NCI-H510A (cell line): ENCODE results near the gene DPP6.
"Not testable (repeated sequence)": the region's sequence is repeated elsewhere in the genome, so short reads cannot be mapped to it uniquely, and the experiment has no call there.

Experiments
- DNase-seq: peaks from one replicate; lab custom pipeline; 2025; lab: John Stamatoyannopoulos, UW

DPP6 gene

DNA sequence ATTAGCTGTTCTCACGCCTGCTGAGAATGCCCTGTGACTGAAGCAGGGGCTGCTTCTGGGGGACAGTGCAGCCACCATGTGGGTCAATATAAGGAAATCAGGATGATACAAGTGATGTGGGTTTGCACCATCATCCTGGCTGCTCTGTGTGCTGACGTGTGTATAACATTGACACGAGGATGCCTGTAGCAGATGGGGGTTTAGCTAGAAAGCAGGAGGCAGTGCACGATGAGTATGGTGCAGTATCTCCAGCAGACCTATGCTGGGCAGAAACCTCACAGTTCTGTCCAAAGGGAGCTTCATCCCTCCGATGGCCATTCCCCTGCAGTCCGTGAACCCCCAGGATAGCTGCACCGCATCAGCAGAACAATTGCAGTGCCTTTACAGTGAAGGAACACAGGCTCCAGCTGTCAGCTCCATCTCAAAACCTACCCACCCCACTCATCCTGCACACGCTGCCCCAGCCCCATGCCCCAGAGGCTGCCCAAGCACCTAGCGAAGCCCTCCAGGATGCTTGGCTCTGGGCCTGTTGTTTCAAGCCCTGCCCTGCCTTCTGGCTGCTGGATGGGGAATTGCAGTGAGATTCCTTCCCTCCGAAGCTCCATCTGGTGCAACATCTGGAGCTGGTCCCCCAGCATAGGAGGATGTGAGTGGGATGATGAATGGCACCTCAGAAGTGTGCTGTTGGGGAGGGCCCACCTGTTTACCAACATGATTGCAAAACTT is 96.8 kb downstream of the DPP6 start:
- not testable (repeated sequence) for DNase-seq

DNA sequence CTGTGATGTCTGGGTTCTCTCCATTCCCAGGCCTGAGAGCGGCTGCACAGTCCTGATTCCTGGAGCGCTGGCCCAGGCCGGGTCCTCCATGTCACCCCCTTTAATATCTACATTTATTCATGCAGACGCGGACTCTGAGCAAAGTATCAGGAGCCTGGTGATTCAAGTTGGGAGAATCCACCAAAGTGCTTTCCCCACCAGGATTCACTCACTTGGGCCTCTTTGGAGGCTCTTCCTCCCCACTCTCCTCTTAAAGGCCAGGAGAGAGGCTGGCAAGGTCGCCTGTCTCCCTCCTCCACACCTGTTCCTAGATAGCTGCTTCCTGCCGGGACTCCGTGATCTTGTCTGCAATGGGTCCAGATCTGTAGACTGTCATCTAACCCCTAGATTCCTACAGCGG is 98.5 kb downstream of the DPP6 start:
- DNase-seq: not testable (repeated sequence)

DNA sequence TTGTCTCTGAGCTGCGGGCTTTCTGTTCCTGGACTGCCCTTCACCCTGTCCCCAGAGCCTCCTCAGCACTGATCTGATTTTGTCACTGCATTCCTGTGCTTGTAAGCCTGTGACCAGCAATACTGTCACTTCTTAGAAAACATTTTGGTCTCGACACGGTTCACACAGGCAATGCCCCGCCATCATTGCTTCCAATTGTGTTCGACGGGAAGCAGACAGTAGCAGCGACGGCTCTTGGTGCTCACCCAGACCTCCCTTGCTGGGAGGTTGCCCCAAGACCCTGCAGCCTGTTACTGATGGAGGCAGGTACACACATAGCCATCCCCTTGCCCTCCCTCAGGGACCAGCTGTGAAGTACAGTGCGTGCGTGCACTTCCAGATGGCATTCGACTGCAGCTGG is 99.1 kb downstream of the DPP6 start:
- not testable (repeated sequence) for DNase-seq

DNA sequence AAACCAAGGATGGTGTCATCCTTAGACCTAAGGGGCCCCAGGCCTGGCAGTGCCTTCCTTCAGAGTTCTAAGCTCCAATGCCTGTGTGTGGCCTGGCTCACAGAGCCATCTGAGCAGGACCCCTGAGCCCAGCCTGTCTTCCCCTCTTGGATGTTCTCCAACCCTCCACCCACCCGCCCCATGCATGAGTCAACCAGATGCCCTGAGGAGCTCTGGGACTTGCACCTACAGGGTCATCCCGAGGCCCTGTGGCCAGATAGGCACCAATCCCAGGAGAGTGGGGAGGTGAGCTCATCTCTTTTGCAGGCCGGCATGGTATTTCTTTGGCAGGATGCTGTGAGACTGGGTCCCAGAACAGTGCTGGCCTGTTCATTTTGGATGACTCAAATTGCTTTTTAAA is 103.7 kb downstream of the DPP6 start:
- not testable (repeated sequence) for DNase-seq

DNA sequence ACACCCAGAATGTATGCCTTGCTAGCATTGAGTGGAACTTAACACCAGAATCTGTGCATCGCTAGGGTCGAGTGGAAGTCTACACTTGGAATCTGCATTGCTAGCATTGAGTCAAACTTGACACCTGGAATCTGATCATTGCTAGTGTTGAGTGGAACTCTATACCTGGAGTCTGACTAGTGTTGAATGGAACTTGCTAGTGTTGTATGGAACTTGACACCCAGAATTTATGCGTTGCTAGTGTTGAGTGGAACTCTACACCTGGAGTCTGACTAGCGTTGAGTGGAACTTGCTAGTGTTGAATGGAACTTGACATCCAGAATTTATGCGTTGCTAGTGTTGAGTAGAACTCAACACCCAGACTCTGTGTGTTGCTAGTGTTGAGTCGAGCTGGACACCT is 110.7 kb downstream of the DPP6 start:
- not testable (repeated sequence) for DNase-seq

DNA sequence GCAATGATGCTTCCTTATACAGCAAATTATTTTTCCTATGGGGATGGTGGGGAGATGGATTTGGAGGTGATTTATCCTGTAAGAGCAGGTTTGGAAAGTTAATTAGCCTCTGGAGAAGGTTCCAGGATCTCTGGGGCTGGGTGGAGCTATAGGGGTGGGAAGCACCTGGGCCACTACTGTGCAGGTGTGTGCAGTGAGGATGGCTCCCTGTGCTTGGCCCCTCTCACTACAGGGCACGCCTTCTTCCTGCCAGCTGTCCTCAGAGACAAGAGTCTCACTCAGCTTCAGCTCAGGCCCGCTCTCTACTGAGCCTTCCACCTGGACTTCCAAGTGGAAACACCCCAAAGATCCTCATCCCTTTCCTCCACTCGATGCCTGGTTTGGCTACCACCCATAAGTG is 111.4 kb downstream of the DPP6 start:
- not testable (repeated sequence) for DNase-seq

DNA sequence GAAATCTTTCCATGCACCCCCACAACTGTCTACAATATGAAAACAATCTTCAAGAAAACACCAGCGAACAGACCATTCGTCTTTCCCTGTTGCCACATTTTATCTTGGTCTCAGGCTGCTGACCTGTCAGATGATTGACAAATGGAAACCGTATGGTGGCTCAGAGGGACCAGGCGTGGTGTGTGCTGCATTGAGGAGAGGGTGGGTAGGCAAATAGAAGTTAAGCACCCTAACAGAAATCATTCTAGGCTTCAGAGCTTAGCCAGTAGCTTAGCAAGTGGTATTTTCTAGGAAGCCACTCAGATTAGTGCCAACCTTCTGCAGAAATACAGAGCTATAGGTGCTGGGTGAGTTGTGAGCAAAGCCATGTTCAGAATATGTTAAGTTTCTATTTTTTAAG is 114.9 kb downstream of the DPP6 start:
- no peak for DNase-seq

DNA sequence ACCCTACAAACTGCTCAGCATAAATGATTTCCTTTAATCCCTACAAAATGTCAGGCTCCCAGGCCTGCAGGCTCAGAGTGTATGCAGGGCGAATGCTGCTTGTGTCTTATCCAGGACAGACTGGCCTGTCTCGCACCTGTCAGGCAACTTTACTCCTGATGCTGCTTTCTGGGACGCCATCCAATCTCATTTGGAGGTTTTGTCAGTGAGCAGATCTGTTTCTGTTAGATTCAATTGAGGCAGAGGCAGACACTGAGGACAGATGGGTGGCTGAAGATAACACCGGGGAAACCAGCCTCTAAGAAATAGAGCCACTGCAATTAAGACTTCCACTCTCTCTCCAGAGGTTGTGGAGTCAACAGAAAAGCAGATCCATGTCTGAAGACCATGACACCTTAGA is 115.6 kb downstream of the DPP6 start:
- DNase-seq: no peak

DNA sequence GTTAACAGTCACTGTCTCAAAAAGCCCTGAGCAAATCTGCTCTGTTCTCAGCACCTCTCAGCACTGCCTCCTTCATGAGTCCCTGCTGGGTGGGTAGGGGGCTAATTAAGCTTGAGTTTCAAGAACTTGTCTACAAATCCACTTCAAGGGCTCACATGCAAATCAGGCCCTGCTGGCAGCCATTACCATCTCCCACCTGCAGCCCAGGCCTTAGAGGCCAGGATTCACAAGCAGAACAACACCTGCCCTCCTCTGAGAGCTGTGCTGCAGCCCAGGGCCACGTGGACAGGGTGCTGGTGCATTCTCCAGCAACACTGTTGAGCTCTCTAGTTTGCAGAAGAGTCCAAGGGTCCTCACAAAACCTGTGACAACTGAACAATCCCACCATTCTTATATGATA is 119.2 kb downstream of the DPP6 start:
- DNase-seq: no peak

DNA sequence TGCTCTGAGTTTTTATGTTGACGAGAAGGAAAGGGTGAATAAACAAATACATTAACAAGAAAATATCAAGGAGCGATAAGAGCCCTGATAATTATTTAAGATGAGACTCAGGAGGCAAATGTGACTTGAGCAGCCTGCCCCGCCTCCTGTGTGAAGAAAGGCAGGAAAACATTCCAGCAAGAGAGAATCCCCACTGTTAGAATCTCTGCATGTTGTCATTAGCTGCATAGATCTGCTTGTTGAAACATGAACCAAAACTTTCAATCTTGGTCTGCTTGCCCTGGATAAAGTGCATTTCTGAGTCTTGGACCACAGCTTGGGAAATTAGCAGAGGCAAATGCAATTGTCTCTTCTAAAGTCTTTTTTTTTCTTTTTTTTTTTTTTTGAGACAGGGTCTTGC is 120.0 kb downstream of the DPP6 start:
- no peak for DNase-seq

DNA sequence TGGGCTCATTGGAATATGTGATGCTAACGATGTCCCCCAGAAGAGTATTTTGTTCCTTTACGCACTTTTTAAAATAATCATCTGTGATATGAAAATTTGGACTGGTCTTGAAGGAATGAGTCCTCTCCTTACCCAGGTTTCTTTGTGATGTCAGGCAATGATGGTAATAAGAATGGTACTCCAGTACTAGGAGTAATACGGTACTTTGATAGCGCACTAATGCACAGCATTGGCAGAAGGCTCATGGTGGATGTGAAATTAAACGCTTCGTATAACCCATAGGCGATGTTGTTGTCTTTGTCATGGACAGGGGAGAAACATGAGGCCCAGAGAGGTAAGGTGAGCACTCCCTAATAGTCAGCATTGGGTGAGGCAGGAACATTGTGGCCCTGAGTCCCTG is 125.4 kb downstream of the DPP6 start:
- DNase-seq: no peak

DNA sequence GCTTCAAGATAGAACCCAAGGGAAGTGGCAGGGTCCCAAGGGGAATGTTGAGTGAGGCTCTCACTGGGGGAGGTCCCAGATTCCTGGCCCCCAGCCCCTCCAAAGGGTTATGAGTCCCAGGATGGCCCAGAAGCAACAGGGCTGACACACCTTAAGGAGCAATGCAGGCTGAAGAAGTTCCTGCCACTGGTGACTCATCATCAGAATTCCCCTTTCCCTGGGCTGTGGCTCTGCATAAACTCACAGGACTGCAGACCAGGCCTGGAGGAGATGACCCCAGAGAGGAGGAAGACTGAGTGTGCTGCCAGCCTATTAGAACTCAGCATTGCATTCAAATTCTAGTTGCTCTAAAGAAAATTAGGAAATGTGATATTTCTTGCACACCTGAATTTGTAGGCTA is 126.7 kb downstream of the DPP6 start:
- no peak for DNase-seq

DNA sequence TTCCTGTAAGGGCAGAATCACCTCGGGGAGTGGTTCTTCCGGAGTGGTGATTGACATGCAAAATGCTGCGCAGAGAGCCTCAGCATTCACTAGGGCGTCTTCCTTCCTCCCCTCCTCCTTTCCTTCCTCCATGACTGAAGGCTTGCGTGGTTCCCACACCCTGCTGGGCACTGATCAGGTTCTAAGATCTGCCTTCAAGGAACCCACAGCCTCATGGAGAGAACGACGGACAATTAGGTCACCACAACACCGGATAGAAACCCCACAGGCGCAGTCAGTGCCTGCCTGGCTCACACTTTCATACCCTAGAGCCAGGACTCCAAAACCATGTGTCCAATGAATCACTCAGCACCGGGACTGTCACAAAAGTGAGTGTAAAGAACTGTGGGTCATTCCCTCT is 131.3 kb downstream of the DPP6 start:
- no peak for DNase-seq

DNA sequence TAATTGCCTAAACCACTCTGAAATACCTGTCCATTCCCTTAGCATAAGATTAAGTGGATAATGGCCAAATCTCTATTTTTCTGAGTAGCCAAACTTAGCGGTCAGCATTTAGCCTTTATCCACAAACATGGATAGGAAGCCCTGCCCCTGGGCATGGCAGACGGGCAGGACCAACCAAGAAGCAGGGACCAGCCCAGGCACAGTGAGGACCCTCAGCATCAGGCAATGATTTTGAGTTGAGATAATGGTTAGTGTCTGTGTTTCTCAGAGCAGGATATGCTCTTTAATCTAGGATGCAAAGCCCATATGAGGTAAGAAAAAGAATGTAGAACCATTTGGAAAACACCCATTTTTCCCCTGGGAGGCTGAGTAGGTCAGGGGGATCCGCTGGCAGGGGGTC is 131.7 kb downstream of the DPP6 start:
- no peak for DNase-seq

DNA sequence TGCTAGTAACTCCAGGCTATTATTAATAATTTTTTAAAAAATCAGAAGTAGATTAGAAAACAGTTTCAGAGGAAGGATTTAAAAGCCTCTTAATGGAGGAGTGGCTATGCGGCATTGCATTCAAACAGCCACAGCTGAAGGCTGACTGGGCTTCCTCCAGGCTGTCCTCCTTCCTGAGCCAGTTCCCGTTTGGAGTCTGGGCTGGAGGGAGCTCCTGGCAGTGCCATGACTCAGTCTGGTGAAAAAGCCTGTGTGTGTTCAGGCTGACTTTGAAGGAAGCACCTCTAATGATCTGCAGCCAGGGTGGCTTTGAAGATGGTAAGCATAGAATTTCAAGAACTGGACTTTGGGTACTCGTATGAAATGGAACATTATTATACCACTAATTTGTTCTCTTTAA is 134.6 kb downstream of the DPP6 start:
- no peak for DNase-seq

DNA sequence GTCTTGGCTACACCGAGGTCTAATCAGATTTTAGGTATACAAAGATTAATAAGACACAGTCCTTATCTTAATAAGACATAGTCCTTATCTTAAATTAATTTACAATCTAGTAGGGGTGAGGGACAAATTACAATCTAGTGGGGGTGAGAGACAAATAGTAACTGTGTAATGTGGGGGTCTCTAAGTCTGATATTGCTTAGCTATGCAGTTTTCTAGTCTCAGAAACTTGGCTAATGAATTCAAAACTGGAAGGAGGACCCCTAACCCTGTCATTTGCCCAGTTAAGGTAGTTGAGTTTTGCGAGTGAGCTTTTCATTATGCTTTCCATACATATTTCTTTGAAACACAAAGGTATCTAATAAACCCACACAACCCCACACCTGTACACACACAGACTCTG is 136.1 kb downstream of the DPP6 start:
- no peak for DNase-seq

DNA sequence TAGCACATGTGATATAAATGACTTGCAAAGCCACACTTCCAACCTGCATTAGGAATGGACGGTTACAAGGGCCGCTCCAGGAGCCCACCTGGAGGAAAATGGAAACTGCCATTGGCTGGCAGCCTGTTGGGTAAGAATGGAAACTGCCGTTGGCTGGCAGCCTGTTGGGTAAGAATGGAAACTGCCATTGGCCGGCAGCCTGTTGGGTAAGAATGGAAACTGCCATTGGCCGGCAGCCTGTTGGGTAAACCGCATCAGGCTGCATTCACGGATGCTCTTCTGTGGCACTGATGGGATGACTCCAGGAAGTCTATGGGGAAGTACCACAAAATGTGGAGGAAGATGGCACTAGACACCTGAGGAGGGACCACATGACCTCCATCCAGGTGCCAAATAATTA is 143.1 kb downstream of the DPP6 start:
- DNase-seq: no peak

DNA sequence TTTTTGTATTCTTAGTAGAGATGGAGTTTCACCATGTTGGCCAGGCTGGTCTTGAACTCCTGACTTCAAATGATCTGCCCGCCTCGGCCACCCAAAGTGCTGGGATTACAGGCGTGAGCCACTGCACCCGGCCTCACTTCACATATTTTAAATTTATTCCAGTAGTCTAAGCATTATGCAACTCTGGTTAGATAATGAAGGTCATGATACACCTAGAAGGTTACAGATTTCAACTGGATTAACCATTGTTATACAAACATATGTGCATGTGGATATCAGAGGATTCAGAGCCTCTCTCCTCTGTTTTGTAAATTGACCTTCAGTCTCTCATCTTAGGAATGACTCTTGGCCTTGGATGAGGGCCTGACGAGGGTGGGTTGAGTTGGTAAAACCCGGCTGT is 146.3 kb downstream of the DPP6 start:
- no peak for DNase-seq

DNA sequence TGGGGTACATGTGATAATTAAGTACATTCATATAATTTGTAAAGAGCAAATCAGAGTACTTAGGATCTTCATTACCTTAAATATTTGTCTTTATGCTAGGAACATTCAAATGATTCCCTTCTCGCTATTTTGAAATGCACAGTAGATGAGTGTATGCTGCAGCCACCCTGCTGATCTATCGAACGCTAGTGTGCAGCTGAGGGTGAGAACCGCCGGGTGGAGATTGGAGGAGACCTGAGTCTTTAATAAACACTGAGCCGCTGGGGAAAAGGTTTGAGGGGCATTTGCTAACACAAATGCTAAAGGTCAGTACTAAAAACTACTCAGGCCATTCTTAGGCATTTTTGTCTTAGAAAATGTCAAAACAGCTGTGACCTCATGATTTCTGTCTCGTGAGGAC is 148.0 kb downstream of the DPP6 start:
- DNase-seq: no peak

DNA sequence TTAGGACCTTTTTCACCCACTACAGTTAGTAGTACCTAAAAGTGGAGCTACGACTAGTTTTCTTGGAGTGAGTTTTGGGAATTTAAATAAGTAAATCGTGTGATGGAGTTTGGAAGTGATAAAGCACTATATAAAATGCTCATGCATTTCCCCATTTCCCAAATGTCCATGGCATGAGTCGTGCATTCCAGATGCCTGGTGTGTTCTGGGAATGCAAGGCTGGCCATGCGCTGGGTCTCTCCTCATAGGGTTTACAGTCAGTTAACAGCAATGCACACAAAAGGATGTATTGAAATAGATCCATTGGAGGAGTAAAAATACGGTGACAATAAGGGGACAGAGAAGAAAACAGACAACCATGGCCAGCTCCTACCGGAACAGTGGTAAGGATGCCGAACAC is 149.8 kb downstream of the DPP6 start:
- no peak for DNase-seq

DNA sequence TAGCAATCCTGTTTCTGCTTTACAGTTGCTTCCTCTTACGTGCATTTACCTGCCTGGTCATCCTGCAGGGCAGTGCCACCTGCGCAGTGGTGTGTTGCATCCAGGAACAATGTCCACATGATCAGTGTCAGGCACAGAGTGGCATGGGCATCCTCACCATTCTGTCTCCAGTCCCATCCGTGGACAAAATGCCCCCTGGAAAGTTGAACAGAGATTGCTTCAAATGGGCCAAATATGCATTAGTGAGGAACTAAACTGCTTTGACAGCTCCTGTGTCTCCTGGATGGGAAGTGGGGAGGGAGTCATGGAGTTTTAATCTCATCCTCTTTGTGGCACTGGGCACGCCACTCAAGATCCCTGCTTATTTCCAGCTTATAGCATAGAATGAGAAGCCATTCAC is 151.8 kb downstream of the DPP6 start:
- DNase-seq: no peak

DNA sequence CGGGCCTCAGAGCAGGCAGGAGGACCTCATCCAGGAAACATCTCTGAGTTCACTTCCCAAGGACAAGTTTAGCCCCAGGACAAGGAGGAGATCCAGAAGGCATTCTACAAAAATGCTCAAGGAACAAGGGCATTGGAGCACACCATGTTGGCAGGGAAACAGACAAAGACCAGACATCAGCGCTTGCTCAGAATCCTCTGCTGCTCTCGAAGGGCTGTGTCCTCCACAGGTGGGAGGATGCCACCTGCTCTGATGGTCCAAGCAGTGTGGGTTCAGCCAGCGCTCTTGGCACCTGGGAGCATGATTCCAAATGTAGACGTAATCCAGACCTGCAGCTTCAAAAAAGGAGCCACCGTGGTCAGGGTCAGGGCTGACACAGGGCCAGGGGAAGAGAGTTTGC is 160.7 kb downstream of the DPP6 start:
- no peak for DNase-seq

DNA sequence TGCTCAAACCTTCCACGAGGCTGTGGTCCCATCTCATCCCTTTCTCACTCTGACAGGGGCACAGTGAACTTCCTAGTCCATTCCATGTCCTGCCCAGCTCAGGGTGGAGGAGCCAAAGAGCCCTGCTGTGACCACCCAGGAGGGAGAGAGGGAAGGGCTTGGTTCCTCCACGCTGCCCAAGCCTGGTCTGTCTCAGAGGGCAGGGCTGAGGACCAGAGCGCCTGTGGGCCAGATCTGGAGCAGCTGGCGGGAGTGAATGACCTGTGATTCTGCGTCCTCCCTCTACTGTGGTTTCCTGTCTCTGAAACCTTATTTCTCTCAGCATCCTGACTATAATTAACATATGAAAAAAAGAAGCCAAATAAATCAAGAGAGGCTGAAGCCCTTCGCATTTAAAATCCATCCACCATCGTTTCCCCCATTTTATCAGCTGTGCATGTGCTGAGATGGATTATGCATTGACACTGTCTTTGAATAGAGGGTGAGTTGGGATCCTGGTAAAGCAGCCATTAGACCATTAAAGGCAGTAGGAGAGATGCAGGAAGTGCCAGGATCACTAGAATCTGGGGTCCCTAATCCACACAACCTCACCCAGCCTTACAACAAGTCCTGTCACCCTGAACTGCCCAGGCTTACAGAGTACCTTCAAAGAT is 165.6 kb downstream of the DPP6 start:
- no peak for DNase-seq

DNA sequence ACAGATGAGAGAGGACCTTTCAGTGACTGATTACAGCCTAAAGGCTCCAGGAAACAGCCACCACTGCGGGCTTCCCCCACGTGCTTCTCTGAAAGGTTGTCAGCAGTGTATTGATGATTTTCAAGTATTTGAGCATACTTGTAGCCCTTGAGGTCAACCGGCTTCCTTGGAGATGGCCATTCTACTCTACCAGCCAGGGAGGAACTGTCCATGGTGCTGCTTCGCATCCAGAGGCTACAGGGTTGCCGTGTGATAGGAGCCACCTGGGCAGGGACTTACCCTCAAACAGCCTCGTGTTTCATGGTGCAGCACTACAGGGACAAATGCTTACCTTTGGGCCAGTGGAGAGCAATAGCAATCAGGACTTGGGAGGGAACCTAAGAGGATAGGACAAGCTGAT is 179.5 kb downstream of the DPP6 start:
- no peak for DNase-seq
